Stimulated activated CD8-positive, alpha-beta memory T cell treated with anti-CD3 and anti-CD28 coated beads, Interleukin-2, amount 100 ng/mL, for 48 hours (primary cell): Measurements from ENCODE around the gene DENND10.
"Not testable (repeated sequence)": the region's sequence is repeated elsewhere in the genome, so short reads cannot be mapped to it uniquely, and the experiment has no call there.

ENCODE experiments used
- DNase-seq, 2 donors: peaks; one replicate each; pipeline ENCODE4 v3.0.0-alpha.2; 2020; ENCODE audit warnings: low read depth in 2 of 2

Gene DENND10

GRCh38 chr10:119098576-119098975 is 5.3 kb upstream of the DENND10 start:
- DNase-seq = no peak

- no peak for DNase-seq
Measured at GRCh38 chr10:119100434-119101238, 3.3 kb upstream of the DENND10 start.

- no peak for DNase-seq
Measured at GRCh38 chr10:119101366-119102098, 2.4 kb upstream of the DENND10 start.

- no peak for DNase-seq
Measured at GRCh38 chr10:119103241-119103902, 541 bp upstream of the DENND10 start.

GRCh38 chr10:119104654-119105015 is 722 bp downstream of the DENND10 start:
- DNase-seq = no peak

- DNase-seq = no peak
Measured at GRCh38 chr10:119105155-119105554, 1.2 kb downstream of the DENND10 start.

- DNase-seq = not testable (repeated sequence)
Measured at GRCh38 chr10:119105899-119106298, 2.0 kb downstream of the DENND10 start.

- DNase-seq = not testable (repeated sequence)
Measured at GRCh38 chr10:119107106-119107505, 3.2 kb downstream of the DENND10 start.

- DNase-seq = not testable (repeated sequence)
Measured at GRCh38 chr10:119107771-119108170, 3.9 kb downstream of the DENND10 start.

- no peak for DNase-seq
Measured at GRCh38 chr10:119112056-119112455, 8.1 kb downstream of the DENND10 start.

GRCh38 chr10:119113751-119114732 is 10.1 kb downstream of the DENND10 start:
- no peak for DNase-seq

- DNase-seq = no peak
Measured at GRCh38 chr10:119115926-119116325, 12.0 kb downstream of the DENND10 start.

- no peak for DNase-seq
Measured at GRCh38 chr10:119116326-119116951, 12.5 kb downstream of the DENND10 start.

GRCh38 chr10:119118231-119118630 is 14.3 kb downstream of the DENND10 start:
- DNase-seq = no peak

- DNase-seq = no peak
Measured at GRCh38 chr10:119119400-119119799, 15.5 kb downstream of the DENND10 start.

GRCh38 chr10:119120413-119120867 is 16.5 kb downstream of the DENND10 start:
- no peak for DNase-seq

GRCh38 chr10:119120875-119121274 is 17.0 kb downstream of the DENND10 start:
- DNase-seq = no peak

- no peak for DNase-seq
Measured at GRCh38 chr10:119125942-119126341, 22.0 kb downstream of the DENND10 start.

- DNase-seq = no peak
Measured at GRCh38 chr10:119129721-119130120, 25.8 kb downstream of the DENND10 start.

- DNase-seq = peak in 1 of 2 donors; percentile 19
Measured at GRCh38 chr10:119131512-119132240, 27.8 kb downstream of the DENND10 start.
